ENCODE data around the gene SNX14. TPM values are rescaled to one million over a fixed set of nuclear protein-coding genes. Genes with fewer than 3 reads are reported as not detected.
A peak's percentile ranks its signal among the peaks of the same experiment; 100 is the strongest.

SNX14 gene
- total RNA-seq, 1 donor, result 117 TPM

DNA sequence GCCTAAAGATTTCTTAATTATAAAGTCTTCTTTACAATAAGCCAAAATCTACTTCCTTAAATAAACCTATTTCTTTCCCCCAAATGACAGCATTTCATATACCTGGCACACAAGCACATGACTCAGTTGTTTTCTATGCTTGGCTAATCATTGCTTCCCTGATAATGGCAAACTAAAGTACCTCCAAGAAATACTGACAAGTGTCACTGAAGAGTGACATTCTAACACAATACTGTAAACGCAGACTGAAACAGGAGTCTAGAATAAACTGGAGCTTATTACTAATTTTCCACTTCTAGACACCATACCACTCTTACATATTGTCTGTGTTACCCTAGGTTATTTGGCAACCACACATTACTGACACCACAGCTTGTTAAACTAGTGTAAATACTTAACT is 34.7 kb upstream of the SNX14 start:
- Histone ChIP-seq H3K4me3 (ENCODE audit: insufficient read depth, low read length) (no peak overlapping the region), H3K4me1 (ENCODE audit: insufficient read depth, low read length) (no peaks in the 10 kb centered on the region), H3K27ac (ENCODE audit: low read depth, low read length) (no peak overlapping the region), H3K27me3 (ENCODE audit: insufficient read depth, low read length) (no peaks in the 10 kb centered on the region), H3K4me2 (ENCODE audit: insufficient read depth, low read length) (no peak overlapping the region), H3K36me3 (ENCODE audit: insufficient read depth, low read length) (peaks cover 82% of the 10 kb centered on the region), H3K9me3 (ENCODE audit: low read depth, low read length) (no peaks in the 10 kb centered on the region), H2AFZ (ENCODE audit: low read length) (no peak overlapping the region), H4K20me1 (ENCODE audit: insufficient read depth, low read length) (peaks cover 45% of the 10 kb centered on the region), H3K79me2 (ENCODE audit: insufficient read depth, low read length) (peaks cover 95% of the 10 kb centered on the region)
- no peak for DNase-seq (ENCODE audit: insufficient read length, low spot score, missing footprints)
- TF ChIP-seq, protein P1, sequence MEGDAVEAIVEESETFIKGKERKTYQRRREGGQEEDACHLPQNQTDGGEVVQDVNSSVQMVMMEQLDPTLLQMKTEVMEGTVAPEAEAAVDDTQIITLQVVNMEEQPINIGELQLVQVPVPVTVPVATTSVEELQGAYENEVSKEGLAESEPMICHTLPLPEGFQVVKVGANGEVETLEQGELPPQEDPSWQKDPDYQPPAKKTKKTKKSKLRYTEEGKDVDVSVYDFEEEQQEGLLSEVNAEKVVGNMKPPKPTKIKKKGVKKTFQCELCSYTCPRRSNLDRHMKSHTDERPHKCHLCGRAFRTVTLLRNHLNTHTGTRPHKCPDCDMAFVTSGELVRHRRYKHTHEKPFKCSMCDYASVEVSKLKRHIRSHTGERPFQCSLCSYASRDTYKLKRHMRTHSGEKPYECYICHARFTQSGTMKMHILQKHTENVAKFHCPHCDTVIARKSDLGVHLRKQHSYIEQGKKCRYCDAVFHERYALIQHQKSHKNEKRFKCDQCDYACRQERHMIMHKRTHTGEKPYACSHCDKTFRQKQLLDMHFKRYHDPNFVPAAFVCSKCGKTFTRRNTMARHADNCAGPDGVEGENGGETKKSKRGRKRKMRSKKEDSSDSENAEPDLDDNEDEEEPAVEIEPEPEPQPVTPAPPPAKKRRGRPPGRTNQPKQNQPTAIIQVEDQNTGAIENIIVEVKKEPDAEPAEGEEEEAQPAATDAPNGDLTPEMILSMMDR (IDR thresholded peaks at IDR 0.05; ENCODE audit: extremely low read depth, low read depth, low read length), result no peak

DNA sequence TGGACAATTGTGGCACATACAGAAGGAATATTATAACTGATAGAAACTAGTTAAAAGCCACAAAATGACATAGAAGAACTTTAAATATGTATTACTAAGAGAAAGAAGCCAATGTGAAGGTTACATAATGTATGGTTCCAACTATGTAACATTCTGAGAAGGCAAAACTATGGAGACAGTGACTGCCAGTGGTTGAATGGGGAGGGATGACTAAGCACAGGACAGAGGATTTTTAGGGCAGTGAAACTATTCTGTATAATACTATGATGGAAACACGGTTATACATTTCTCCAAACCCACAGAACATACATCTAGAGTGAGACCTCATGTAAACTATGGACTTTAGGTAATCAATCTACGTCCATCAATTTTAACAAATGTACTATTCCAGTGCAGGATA is 26.6 kb upstream of the SNX14 start:
- no peaks in the 10 kb centered on the region for H3K27me3 ChIP-seq (ENCODE audit: insufficient read depth, low read length)
- no peak overlapping the region for H2AFZ ChIP-seq (ENCODE audit: low read length)
- H3K4me2 ChIP-seq (ENCODE audit: insufficient read depth, low read length), result peak overlapping the region; percentile 23
- TF ChIP-seq, protein P1 (IDR thresholded peaks at IDR 0.05; ENCODE audit: extremely low read depth, low read depth, low read length), result no peak
- H4K20me1 ChIP-seq (ENCODE audit: insufficient read depth, low read length), result peaks cover 15% of the 10 kb centered on the region
- peaks cover 94% of the 10 kb centered on the region for H3K79me2 ChIP-seq (ENCODE audit: insufficient read depth, low read length)
- peaks cover 23% of the 10 kb centered on the region for H3K4me1 ChIP-seq (ENCODE audit: insufficient read depth, low read length)
- DNase-seq (ENCODE audit: insufficient read length, low spot score, missing footprints), result no peak
- H3K9me3 ChIP-seq (ENCODE audit: low read depth, low read length), result no peaks in the 10 kb centered on the region
- H3K4me3 ChIP-seq (ENCODE audit: insufficient read depth, low read length), result no peak overlapping the region
- H3K27ac ChIP-seq (ENCODE audit: low read depth, low read length), result peak overlapping the region; percentile 52
- peaks cover 92% of the 10 kb centered on the region for H3K36me3 ChIP-seq (ENCODE audit: insufficient read depth, low read length)

DNA sequence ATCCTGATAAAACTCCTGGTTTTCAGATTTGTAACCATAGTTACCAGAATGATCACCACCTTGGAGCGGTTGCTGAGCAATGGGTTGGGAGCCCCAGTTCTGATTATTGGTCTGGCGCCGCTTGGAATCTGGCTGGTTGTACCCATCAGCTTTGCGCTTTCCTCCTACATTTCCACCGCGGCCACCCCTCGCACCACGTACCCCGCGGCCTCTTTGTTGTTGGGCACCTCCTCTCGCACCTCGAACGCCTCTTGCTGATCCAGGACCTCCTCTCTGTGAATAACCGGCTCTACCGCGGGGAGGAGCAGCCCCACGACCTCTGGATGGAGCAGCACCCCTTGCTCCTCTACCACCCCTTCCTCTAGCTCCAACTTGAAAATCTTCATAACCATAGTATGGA is 21.1 kb upstream of the SNX14 start:
- Histone ChIP-seq H3K36me3 (ENCODE audit: insufficient read depth, low read length) (peaks cover 91% of the 10 kb centered on the region), H3K79me2 (ENCODE audit: insufficient read depth, low read length) (peaks cover 68% of the 10 kb centered on the region), H3K4me1 (ENCODE audit: insufficient read depth, low read length) (peaks cover under 1% of the 10 kb centered on the region)

DNA sequence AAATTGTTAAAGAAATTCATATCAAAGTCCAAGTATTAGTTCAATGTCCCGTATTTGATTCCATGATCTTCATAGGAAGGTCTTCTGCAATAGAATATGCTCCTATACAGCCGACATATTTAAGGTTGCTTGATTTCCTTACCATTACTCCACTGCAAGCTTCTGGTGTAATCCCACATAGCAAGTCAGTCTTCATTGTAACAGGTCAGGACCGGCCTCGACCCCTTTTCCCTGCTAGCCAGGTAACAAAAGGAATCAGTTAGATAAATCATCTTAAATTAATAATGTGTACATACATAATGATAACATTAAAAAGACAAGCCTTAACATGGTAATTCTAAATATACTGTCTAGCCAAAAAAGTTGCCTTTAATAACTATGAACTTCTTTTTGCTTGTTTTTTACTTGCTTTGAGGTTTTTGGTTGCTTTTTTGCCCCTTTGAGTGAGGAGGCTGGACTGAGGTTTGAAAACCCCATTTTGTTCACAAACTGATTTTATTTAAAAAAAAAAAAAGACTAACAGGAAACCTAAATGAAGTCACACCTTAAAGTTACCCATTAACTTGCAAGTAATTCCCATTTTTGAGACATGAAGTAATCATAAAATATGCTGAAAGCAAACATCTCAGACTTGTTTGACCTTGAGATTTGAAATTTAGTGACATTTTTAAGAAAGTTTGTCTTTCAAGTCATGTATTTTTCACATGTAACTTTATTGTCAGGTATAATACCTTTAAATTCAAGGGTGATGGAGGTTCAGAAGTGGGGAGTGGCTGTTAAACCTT is 19.2 kb upstream of the SNX14 start:
- Histone ChIP-seq H3K27ac (ENCODE audit: low read depth, low read length) (no peak overlapping the region), H3K9me3 (ENCODE audit: low read depth, low read length) (no peaks in the 10 kb centered on the region), H3K36me3 (ENCODE audit: insufficient read depth, low read length) (peaks cover 82% of the 10 kb centered on the region), H3K4me1 (ENCODE audit: insufficient read depth, low read length) (no peaks in the 10 kb centered on the region), H2AFZ (ENCODE audit: low read length) (no peak overlapping the region), H3K4me2 (ENCODE audit: insufficient read depth, low read length) (no peak overlapping the region), H3K4me3 (ENCODE audit: insufficient read depth, low read length) (no peak overlapping the region), H3K27me3 (ENCODE audit: insufficient read depth, low read length) (no peaks in the 10 kb centered on the region), H4K20me1 (ENCODE audit: insufficient read depth, low read length) (no peaks in the 10 kb centered on the region), H3K79me2 (ENCODE audit: insufficient read depth, low read length) (peaks cover 57% of the 10 kb centered on the region)
- DNase-seq (ENCODE audit: insufficient read length, low spot score, missing footprints), result no peak
- TF ChIP-seq, protein P1 (IDR thresholded peaks at IDR 0.05; ENCODE audit: extremely low read depth, low read depth, low read length), result no peak

More for the DNA sequence above, 21.1 kb upstream of the SNX14 start:
- H2AFZ ChIP-seq (ENCODE audit: low read length), result no peak overlapping the region
- DNase-seq (ENCODE audit: insufficient read length, low spot score, missing footprints), result no peak
- H3K9me3 ChIP-seq (ENCODE audit: low read depth, low read length), result no peaks in the 10 kb centered on the region
- TF ChIP-seq, protein P1 (IDR thresholded peaks at IDR 0.05; ENCODE audit: extremely low read depth, low read depth, low read length), result no peak
- no peak overlapping the region for H3K4me2 ChIP-seq (ENCODE audit: insufficient read depth, low read length)
- no peaks in the 10 kb centered on the region for H3K27me3 ChIP-seq (ENCODE audit: insufficient read depth, low read length)
- H3K27ac ChIP-seq (ENCODE audit: low read depth, low read length), result no peak overlapping the region
- H4K20me1 ChIP-seq (ENCODE audit: insufficient read depth, low read length), result peaks cover under 1% of the 10 kb centered on the region
- H3K4me3 ChIP-seq (ENCODE audit: insufficient read depth, low read length), result no peak overlapping the region
